SK-N-SH treated with all-trans-retinoic acid at 6 μM for 48 hours (cell line): ENCODE data around the gene CNOT9.

Experiments used
- ATAC-seq: fragments of 200-7000 bp; cut with Tn5 transposase; 3 replicates; pipeline ENCODE4 v1.9.1; 2020; ENCODE audit warnings: mild to moderate bottlenecking, moderate library complexity
- ARNTL ChIP-seq: fragments of 450-650 bp; formaldehyde crosslinking; IDR thresholded peaks from 2 replicates; pipeline ENCODE4 v1.5.0; 2020; ENCODE audit warnings: low read depth, mild to moderate bottlenecking, moderate library complexity, borderline replicate concordance
- BACH2 ChIP-seq: fragments of 250-450 bp; sonication (Bioruptor Pico); IDR thresholded peaks from 2 replicates; pipeline ENCODE4 v1.9.0; 2021; ENCODE audit warnings: mild to moderate bottlenecking, borderline replicate concordance
- CSDC2 ChIP-seq: fragments of 250-450 bp; sonication (Bioruptor Pico); IDR thresholded peaks from 2 replicates; pipeline ENCODE4 v1.5.0; 2020; ENCODE audit warnings: mild to moderate bottlenecking, moderate library complexity
- CSRNP3 ChIP-seq: fragments of 250-450 bp; sonication (Bioruptor Pico); IDR thresholded peaks from 2 replicates; pipeline ENCODE4 v1.5.1; 2021; ENCODE audit warnings: mild to moderate bottlenecking, moderate library complexity
- ESRRG ChIP-seq: fragments of 250-450 bp; sonication (Bioruptor Pico); IDR thresholded peaks from 2 replicates; pipeline ENCODE4 v1.6.1; 2021; ENCODE audit warnings: mild to moderate bottlenecking
- GLIS3 ChIP-seq: fragments of 250-450 bp; sonication (Bioruptor Pico); IDR thresholded peaks from 2 replicates; pipeline ENCODE4 v1.5.0; 2020; ENCODE audit warnings: mild to moderate bottlenecking, moderate library complexity
- ISL1 ChIP-seq: fragments of 250-450 bp; sonication (Bioruptor Pico); IDR thresholded peaks from 2 replicates; pipeline ENCODE4 v2.1.2; 2022; ENCODE audit warnings: mild to moderate bottlenecking, moderate library complexity
- SNAI2 ChIP-seq: fragments of 250-450 bp; sonication (Bioruptor Pico); IDR thresholded peaks from 2 replicates; pipeline ENCODE4 v1.5.0; 2020; ENCODE audit warnings: mild to moderate bottlenecking, moderate library complexity
- TCF4 ChIP-seq: fragments of 250-450 bp; sonication (Bioruptor Pico); IDR thresholded peaks from 2 replicates; pipeline ENCODE4 v1.8.0; 2021; ENCODE audit warnings: mild to moderate bottlenecking, moderate library complexity, borderline replicate concordance
- TOX ChIP-seq: fragments of 250-450 bp; sonication (Bioruptor Pico); IDR thresholded peaks from 2 replicates; pipeline ENCODE4 v1.8.0; 2021; ENCODE audit warnings: mild to moderate bottlenecking, moderate library complexity, borderline replicate concordance
- TSHZ2 ChIP-seq: fragments of 250-450 bp; sonication (Bioruptor Pico); IDR thresholded peaks from 2 replicates; pipeline ENCODE4 v1.5.0; 2020; ENCODE audit warnings: mild to moderate bottlenecking, moderate library complexity
- ZFP30 ChIP-seq: fragments of 450-650 bp; formaldehyde crosslinking; IDR thresholded peaks from 2 replicates; pipeline ENCODE4 v1.5.0; 2022; ENCODE audit warnings: mild to moderate bottlenecking, moderate library complexity
- ZNF565 ChIP-seq: fragments of 450-650 bp; formaldehyde crosslinking; conservative IDR thresholded peaks from 2 replicates; pipeline ENCODE4 v1.5.0; 2020; ENCODE audit warnings: low read depth, mild to moderate bottlenecking, moderate library complexity
- ZNF8 ChIP-seq: fragments of 450-650 bp; formaldehyde crosslinking; IDR thresholded peaks from 2 replicates; pipeline ENCODE4 v1.5.0; 2020; ENCODE audit warnings: mild to moderate bottlenecking, moderate library complexity
- TF ChIP-seq, protein P1 (sequence below): fragments of 250-450 bp; sonication (Bioruptor Pico); IDR thresholded peaks from 2 replicates; pipeline ENCODE4 v1.5.1; 2020; ENCODE audit warnings: low read depth, mild to moderate bottlenecking, moderate library complexity
- TF ChIP-seq, protein P2 (sequence below): fragments of 250-450 bp; sonication (Bioruptor Pico); IDR thresholded peaks from 2 replicates; pipeline ENCODE4 v1.8.0; 2020; ENCODE audit warnings: mild to moderate bottlenecking, moderate library complexity, borderline replicate concordance

CNOT9 gene

GRCh38 chr2:218605432-218605831, 36.8 kb downstream of the CNOT9 start (continued):
- TF ChIP-seq, protein P1, sequence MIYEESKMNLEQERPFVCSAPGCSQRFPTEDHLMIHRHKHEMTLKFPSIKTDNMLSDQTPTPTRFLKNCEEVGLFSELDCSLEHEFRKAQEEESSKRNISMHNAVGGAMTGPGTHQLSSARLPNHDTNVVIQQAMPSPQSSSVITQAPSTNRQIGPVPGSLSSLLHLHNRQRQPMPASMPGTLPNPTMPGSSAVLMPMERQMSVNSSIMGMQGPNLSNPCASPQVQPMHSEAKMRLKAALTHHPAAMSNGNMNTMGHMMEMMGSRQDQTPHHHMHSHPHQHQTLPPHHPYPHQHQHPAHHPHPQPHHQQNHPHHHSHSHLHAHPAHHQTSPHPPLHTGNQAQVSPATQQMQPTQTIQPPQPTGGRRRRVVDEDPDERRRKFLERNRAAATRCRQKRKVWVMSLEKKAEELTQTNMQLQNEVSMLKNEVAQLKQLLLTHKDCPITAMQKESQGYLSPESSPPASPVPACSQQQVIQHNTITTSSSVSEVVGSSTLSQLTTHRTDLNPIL (CRISPR knock-in tag), result no peak
- TF ChIP-seq, all 23 proteins: peak for 1

DNA sequence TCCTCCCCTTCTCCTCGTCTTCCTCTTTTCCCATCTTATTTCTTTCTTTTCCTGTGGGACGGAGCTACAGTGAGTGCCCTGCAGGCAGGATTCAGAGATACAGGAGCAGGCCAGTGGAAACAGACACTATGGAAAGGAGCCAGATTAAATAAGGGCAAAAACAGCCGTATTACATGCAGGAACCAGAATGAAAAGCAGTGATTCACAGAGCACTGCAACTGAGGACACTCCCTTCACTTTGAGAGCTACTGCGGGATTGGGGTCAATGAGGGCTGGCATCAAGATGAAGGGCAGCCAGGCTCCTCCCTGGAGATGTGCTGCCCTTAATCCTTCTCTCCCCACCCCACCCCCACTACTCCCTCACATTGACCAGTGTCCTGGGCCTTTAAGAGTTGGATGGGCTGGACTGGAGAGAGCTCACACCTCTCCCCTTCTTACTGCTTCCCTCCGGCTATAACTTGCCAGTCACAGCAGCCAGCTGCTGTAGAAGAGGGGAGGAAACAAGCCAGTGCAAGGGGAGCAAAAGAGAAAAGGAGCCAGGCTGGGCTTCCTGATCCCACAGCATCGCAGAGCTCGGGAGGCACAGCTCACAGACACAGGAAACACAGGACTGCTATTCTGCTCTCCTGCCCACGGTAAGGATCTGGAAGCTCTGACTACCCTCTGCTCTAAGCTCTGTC, 38.9 kb downstream of the CNOT9 start, which contains the start of gene PLCD4:
PLCD4 (plus strand) TSS at position 464 of the 680 bp plus-strand sequence. CDS start 7,841 bp downstream, outside the sequence.
- TF ChIP-seq, protein P1 (CRISPR knock-in tag), result no peak
- TF ChIP-seq BACH2 (CRISPR knock-in tag), result no peak
- TF ChIP-seq TOX (CRISPR knock-in tag), result no peak
- TF ChIP-seq TCF4 (CRISPR knock-in tag), result peak; percentile 67; the same call in 1 of the 2 replicates

DNA sequence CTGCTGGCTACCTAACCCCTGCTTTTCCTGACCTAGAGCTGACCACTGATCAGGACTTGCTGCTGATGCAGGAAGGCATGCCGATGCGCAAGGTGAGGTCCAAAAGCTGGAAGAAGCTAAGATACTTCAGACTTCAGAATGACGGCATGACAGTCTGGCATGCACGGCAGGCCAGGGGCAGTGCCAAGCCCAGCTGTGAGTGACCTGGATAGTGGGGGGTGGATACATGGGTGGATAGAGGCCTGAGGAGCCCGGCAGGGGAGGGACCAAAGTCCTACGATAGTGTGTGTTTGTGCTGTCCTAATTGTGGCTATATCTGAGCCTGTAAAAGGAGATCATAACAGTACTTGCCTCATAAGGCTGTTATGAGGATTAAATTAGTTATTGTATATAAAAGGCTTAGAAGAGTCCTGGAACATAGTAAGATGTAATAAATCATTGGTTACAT, 47.3 kb downstream of the CNOT9 start:
- no peak for TF ChIP-seq CSDC2
- TF ChIP-seq ZNF565 (CRISPR knock-in tag), result no peak
- no peak for TF ChIP-seq BACH2 (CRISPR knock-in tag)
- TF ChIP-seq ESRRG (CRISPR knock-in tag), result no peak
- TF ChIP-seq CSRNP3 (CRISPR knock-in tag), result no peak
- TF ChIP-seq, protein P2, sequence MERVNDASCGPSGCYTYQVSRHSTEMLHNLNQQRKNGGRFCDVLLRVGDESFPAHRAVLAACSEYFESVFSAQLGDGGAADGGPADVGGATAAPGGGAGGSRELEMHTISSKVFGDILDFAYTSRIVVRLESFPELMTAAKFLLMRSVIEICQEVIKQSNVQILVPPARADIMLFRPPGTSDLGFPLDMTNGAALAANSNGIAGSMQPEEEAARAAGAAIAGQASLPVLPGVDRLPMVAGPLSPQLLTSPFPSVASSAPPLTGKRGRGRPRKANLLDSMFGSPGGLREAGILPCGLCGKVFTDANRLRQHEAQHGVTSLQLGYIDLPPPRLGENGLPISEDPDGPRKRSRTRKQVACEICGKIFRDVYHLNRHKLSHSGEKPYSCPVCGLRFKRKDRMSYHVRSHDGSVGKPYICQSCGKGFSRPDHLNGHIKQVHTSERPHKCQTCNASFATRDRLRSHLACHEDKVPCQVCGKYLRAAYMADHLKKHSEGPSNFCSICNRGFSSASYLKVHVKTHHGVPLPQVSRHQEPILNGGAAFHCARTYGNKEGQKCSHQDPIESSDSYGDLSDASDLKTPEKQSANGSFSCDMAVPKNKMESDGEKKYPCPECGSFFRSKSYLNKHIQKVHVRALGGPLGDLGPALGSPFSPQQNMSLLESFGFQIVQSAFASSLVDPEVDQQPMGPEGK (CRISPR knock-in tag), result no peak
- no peak for TF ChIP-seq ZNF8
- no peak for TF ChIP-seq ISL1 (CRISPR knock-in tag)
- TF ChIP-seq, all 23 proteins: peak for 0
- ATAC-seq, result no peak

More for the DNA sequence above, 38.9 kb downstream of the CNOT9 start, which contains the start of gene PLCD4:
- ATAC-seq, result peak; percentile 90

DNA sequence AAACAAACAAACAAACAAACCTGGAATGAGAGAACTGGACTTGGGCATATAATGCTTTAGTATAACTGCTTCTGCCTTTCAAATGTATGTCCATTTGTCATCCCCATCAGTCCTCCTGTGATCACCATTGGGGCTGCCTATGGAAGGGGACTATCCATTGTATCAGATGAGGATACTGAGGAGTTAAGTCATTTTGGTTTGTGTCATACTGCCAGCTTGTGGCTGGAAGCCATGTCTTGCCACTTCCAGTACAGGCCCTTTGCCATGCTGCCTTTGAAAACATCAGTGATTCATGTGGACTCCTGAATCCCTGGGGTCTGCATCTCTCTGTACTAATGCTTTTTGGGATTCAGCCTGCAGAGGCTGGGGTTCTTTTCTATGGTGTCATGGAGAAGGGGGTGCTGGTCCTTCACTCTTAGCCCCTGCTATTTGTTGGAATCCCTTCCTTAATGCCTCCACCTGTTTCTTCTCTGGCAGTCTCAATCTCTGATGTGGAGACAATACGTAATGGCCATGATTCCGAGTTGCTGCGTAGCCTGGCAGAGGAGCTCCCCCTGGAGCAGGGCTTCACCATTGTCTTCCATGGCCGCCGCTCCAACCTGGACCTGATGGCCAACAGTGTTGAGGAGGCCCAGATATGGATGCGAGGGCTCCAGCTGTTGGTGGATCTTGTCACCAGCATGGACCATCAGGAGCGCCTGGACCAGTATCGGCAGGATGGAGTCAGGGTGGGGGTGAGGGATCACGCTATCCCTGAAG, 49.6 kb downstream of the CNOT9 start:
- TF ChIP-seq ZNF565 (CRISPR knock-in tag), result no peak
- no peak for TF ChIP-seq CSRNP3 (CRISPR knock-in tag)
- no peak for TF ChIP-seq TOX (CRISPR knock-in tag)
- peak; percentile 83 for ATAC-seq

DNA sequence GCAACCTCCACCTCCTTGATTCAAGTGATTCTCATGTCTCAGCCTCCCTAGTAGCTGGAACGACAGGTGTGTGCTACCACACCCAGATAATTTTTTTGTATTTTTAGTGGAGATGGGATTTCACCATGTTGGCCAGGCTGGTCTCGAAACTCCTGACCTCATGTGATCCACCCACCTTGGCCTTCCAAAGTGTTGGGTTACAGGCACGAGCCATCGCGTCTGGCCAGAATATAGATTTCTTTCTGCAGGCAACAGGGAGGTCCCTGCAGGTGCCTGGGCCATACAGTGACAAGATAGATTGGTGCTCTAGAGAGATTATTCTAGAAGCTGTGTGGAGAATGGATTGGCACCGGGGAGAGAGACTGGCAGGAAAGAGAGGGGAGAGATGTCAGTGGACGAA, 52.4 kb downstream of the CNOT9 start:
- ATAC-seq, result no peak
- TF ChIP-seq BACH2 (CRISPR knock-in tag), result no peak
- TF ChIP-seq ESRRG (CRISPR knock-in tag), result no peak
- TF ChIP-seq CSDC2, result no peak
- no peak for TF ChIP-seq ARNTL (CRISPR knock-in tag)
- no peak for TF ChIP-seq TOX (CRISPR knock-in tag)
- TF ChIP-seq, protein P1 (CRISPR knock-in tag), result no peak
- no peak for TF ChIP-seq ZNF8
- TF ChIP-seq CSRNP3 (CRISPR knock-in tag), result no peak
- TF ChIP-seq GLIS3, result no peak
- no peak for TF ChIP-seq TSHZ2 (CRISPR knock-in tag)
- no peak for TF ChIP-seq SNAI2 (CRISPR knock-in tag)
- TF ChIP-seq ZFP30 (CRISPR knock-in tag), result no peak
